Occipital lobe (tissue), 2 donors: ENCODE measurements around the gene PPP1R9B. TPM values are rescaled to one million over a fixed set of nuclear protein-coding genes. Genes with fewer than 3 reads are reported as not detected.
A peak's percentile ranks its signal among the peaks of the same experiment; 100 is the strongest.

Source experiments
- DNase-seq: peaks from one replicate; lab custom pipeline; 2025; lab: John Stamatoyannopoulos, UW
- total RNA-seq: library from RNA; depleted of rRNA; stranded (reverse); fragments of >200 nt; gene quantifications from one replicate; pipeline ENCODE4 v1.2.3, GENCODE V29; 2014

PPP1R9B gene
- total RNA-seq, 1 donor from 2014 or later: 69.9 TPM

DNA sequence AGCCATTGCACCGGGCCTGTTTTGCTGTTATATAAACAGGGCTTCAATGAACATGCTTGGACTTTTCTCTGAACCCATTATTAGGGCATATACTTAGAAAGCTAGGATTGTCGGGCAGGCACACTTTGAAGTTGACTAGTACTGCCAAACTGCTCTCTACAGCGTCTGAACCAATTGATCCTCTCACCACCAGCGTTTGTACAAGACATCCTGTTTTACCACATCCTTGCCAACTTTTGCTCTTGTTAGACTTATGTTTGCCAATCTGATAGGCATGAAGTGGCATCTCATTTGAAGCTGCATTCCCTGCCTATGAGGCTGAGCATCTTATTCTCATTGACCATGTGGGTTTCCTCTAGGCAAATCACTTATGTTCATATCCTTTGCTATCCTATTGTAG is 7.4 kb upstream of the PPP1R9B start:
- DNase-seq: no peak

- DNase-seq: no peak
Measured at GRCh38 chr17:50155115-50155819, 4.8 kb upstream of the PPP1R9B start.

- DNase-seq: no peak
Measured at GRCh38 chr17:50154604-50155003, 4.1 kb upstream of the PPP1R9B start.

- no peak for DNase-seq
Measured at GRCh38 chr17:50153650-50154575, 3.4 kb upstream of the PPP1R9B start.

GRCh38 chr17:50152736-50153135 is 2.3 kb upstream of the PPP1R9B start:
- no peak for DNase-seq

DNA sequence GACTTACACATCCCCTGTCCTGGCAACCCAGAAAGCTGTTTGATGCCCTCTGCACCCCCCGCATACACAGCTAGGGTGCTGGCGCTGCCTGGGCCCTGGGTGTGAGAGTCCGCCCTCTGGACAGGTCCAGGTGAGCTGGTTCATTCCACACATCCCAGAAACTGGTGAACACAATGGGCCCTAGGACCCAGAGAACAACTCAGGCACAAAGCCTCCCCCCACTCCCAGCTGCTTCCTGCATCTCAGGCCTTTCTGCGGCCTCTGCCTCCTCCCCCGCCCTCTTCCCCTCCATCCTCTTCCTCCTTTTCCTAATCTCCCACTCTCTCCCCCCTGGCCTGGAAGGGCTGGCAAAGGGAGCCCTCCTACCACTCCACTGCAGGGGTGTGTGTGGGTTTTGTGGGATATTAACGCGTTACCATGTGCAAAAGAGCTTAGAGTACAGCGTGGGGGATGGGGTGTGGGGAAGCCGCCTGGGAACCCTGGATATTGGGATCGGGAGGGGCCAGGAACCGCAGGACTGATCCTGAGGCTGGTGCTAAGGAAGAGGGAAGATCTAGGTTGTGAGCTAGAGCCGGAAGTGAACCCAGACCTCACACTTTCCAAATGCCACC is 1.6 kb upstream of the PPP1R9B start:
- DNase-seq: peak; percentile 90

GRCh38 chr17:50151041-50151936 is 812 bp upstream of the PPP1R9B start:
- DNase-seq: peak; percentile 88

- DNase-seq: peak; percentile 46
Measured at GRCh38 chr17:50149417-50150353, 792 bp downstream of the PPP1R9B start.

- no peak for DNase-seq
Measured at GRCh38 chr17:50149091-50149416, 1.4 kb downstream of the PPP1R9B start.

DNA sequence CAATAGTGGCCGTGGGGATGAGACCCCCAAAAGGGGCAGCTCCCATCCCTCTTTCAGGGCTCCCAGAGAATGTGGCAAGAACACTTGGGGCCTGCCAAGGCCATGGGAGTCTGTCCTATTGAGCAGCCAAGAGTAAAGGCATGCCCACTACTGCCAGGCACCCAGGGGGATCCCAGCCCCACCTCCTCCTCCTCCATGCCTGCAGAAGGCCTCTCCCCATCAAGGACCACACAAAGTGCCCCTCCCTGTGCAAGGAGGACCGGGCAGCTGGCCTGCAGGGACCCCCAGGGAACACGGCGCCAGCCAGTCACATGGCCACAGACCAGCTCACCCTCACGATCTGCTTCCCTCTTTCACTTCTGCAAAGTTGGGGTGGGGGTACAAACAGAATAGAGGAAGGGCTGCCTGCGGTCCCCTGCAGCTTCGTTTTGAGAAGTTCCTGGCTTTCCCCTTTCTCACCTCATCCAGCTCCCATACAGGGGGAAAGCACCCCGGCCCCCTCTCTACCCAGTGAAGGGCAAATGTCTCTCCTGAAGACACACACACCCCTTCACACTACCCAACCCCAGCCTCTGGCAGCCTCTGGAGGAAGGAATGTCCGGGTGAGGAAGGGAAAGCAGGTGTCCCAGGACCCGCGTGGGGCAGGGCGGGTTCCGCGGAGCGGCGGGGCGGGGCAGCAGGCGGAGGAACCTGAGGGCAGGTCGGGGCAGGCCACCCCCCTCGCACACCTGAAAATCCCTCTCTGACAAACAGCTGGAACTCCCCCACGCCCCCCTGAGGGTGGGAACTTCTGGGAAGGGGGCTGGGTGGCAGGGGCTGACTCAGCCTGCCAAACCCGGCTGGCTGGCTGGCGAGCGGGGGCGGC is 2.0 kb downstream of the PPP1R9B start:
- no peak for DNase-seq

- DNase-seq: no peak
Measured at GRCh38 chr17:50147841-50148225, 2.6 kb downstream of the PPP1R9B start.

DNA sequence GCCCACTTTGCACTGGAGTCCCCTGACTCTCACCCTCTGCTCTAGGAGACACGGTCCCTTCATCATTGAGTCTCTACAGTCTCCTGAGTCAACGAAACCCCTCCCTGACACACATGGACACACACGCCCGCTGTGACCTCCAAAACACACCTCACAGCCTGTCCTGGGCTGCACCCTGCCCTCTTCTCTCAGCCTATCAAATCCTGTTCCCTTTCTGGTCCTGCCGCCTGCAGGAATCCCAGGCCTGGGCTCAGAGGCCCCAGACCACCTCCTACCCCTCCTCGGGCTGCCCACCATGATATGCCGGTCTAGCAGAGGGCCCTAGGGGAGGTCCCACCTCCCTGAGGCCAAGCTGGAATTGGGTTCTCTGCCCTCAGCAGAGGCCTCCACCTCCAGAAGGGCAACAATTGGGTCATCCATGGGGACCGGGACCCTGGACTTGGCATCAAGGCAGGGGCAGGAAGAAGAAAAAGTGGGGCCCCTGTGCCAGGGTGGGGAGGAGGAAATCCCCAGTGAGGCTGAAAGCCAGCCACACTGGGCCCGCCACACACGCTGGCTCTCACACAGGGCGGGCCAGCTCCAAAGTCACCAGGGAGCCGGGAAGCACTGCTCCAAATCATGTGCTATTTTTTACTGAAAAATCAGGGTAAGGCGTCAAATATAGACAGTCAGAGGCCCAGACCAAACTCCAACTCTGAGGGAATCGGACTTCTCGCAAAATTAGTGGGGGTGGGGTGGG is 3.4 kb downstream of the PPP1R9B start:
- DNase-seq: no peak

DNA sequence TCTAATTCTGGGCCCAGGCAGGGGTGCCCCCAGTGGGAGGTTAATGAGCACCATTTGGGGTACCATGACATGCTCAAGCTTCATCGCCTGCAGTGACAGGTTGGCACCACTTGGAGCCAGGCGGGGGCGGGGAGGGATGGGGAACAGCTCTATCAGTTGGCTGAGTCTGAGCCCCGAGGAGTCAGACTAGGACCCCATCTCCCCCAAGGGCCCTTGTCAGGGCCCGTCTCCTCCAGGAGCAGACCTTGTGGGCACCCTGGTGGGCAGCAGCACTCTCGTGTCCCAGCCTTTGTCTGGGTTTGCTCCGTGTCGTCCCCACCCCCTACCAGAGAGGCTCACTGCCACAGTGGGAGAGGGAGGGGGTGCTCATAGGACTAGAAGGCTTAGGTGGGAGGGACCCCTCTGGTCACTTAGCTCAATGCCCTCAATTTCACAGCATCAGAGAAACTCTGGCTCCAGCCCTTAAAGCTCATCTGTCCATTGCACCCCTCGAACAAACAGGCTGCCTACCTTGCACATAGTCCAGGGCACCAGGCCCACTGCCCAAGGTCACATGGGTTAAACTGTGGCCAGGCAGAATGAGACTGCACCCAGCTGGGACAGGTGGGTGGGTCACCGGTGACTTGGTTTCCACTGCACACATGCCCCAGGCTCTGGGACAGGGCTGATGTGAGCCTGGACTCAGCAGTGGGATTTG is 4.1 kb downstream of the PPP1R9B start:
- no peak for DNase-seq

GRCh38 chr17:50145532-50146229 is 4.8 kb downstream of the PPP1R9B start:
- DNase-seq: no peak

DNA sequence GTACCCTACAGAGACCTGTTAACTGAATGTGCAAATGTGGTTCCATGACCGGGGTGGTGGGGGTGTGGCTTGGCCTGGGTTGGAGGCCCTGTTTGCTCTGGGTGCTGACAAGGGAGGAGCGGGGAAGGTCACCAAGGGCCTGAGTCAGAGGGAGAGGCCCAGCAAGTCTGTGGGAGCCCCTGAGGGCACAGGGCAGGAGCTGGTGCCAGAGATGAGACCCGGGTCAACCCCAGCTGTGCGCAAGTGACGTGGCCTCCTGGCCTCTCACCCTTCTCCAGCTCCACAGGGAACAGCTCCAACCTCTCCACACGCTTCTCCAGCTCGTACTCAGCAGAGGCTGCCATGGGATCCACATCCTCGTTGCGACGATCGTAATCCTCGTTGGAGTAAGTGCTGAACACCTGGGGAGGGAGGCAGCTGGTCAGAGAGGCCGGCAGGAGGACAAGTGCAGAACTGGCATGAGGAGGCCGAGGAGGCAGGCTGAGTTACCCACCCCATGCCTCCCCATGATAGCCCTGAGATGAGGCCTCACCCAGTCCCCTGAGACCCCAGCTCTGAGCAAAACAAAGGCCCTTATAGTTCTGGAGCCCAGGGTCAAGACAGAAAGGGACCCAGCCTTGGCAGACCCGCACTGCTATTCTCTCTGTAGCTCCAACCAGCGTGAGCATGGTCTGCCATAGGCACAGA is 5.5 kb downstream of the PPP1R9B start:
- DNase-seq: no peak

GRCh38 chr17:50144355-50144754 is 6.1 kb downstream of the PPP1R9B start:
- no peak for DNase-seq
